SIG-M5 treated with dmso at 0.1 percent for 504 hours (cell line): ENCODE data around the gene FKBP5.
"Not testable (repeated sequence)": the region's sequence is repeated elsewhere in the genome, so short reads cannot be mapped to it uniquely, and the experiment has no call there.

Source experiments
- DNase-seq: peaks from one replicate; lab custom pipeline; 2025; ENCODE audit not compliant: unreplicated experiment; lab: John Stamatoyannopoulos, UW

Gene FKBP5

GRCh38 chr6:35589904-35590303 is 98.8 kb downstream of the FKBP5 start:
- no peak for DNase-seq

GRCh38 chr6:35589201-35589739 is 99.4 kb downstream of the FKBP5 start:
- no peak for DNase-seq

- no peak for DNase-seq
These were observed 101.5 kb downstream of the FKBP5 start for GRCh38 chr6:35587167-35587566.

- no peak for DNase-seq
These were observed 102.2 kb downstream of the FKBP5 start for GRCh38 chr6:35586542-35586941.

GRCh38 chr6:35585658-35586057 is 103.1 kb downstream of the FKBP5 start:
- DNase-seq = no peak

GRCh38 chr6:35583893-35584688 is 104.6 kb downstream of the FKBP5 start:
- peak; percentile 56 for DNase-seq

- no peak for DNase-seq
These were observed 106.4 kb downstream of the FKBP5 start for GRCh38 chr6:35582315-35582714.

GRCh38 chr6:35581633-35582032 is 107.1 kb downstream of the FKBP5 start:
- DNase-seq = no peak

- DNase-seq = no peak
These were observed 107.9 kb downstream of the FKBP5 start for GRCh38 chr6:35580836-35581235.

- DNase-seq = no peak
These were observed 112.0 kb downstream of the FKBP5 start for GRCh38 chr6:35576682-35577081.

GRCh38 chr6:35573495-35574110 is 115.1 kb downstream of the FKBP5 start:
- no peak for DNase-seq

GRCh38 chr6:35570885-35571330 is 117.8 kb downstream of the FKBP5 start:
- not testable (repeated sequence) for DNase-seq

GRCh38 chr6:35569011-35569461 is 119.7 kb downstream of the FKBP5 start:
- DNase-seq = no peak

- no peak for DNase-seq
These were observed 121.9 kb downstream of the FKBP5 start for GRCh38 chr6:35566794-35567193.

GRCh38 chr6:35564733-35565132 is 124.0 kb downstream of the FKBP5 start:
- DNase-seq = no peak

GRCh38 chr6:35562060-35562459 is 126.7 kb downstream of the FKBP5 start:
- no peak for DNase-seq

- no peak for DNase-seq
These were observed 127.6 kb downstream of the FKBP5 start for GRCh38 chr6:35561113-35561512.

GRCh38 chr6:35558571-35558970 is 130.1 kb downstream of the FKBP5 start:
- no peak for DNase-seq

- DNase-seq = no peak
These were observed 131.5 kb downstream of the FKBP5 start for GRCh38 chr6:35557239-35557638.

GRCh38 chr6:35554811-35555210 is 133.9 kb downstream of the FKBP5 start:
- no peak for DNase-seq

- DNase-seq = no peak
These were observed 135.4 kb downstream of the FKBP5 start for GRCh38 chr6:35553315-35553714.

GRCh38 chr6:35552285-35552917 is 136.3 kb downstream of the FKBP5 start:
- peak; percentile 18 for DNase-seq
